Stimulated activated CD4-positive, alpha-beta T cell treated with anti-CD3 and anti-CD28 coated beads, Interleukin-4, amount 100 ng/mL, for 4 hours (primary cell): ENCODE results near the gene FAM78A.
A peak's percentile ranks its signal among the peaks of the same experiment; 100 is the strongest.
"Not testable (repeated sequence)": the region's sequence is repeated elsewhere in the genome, so short reads cannot be mapped to it uniquely, and the experiment has no call there.

Source experiments
- DNase-seq, 2 experiments: peaks; one replicate each; pipeline ENCODE4 v3.0.0-alpha.2; 2020

Gene FAM78A

DNA sequence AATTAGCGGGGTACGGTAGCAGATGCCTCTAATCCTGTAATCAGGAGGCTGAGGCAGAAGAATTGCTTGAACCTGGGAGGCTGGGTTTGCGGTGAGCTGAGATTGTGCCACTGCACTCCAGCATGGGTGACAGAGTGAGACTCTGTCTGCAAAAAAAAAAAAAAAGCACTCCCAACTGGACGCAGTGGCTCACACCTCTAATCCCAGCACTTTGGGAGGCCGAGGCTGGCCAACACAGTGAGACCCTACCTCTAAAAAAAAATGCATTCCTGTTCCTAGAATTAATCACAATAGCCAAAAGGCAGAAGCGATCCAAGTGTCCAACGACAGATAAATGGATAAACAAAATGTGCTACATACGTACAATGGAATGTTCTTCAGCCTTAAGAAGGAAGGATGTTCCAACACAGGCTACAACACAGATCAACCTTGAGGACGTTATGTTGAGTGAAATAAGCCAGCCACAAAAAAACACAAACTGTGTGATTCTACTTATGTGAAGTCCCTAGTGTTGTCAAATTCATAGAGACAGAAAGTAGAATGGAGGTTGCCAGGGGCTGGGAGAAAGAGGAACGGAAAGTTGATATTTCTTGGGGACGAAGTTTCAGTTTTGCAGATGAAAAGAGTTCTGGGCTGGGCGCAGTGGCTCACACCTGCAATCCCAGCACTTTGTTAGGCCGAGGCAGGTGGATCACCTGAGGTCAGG, 13.8 kb downstream of the FAM78A start:
- no peak for DNase-seq

DNA sequence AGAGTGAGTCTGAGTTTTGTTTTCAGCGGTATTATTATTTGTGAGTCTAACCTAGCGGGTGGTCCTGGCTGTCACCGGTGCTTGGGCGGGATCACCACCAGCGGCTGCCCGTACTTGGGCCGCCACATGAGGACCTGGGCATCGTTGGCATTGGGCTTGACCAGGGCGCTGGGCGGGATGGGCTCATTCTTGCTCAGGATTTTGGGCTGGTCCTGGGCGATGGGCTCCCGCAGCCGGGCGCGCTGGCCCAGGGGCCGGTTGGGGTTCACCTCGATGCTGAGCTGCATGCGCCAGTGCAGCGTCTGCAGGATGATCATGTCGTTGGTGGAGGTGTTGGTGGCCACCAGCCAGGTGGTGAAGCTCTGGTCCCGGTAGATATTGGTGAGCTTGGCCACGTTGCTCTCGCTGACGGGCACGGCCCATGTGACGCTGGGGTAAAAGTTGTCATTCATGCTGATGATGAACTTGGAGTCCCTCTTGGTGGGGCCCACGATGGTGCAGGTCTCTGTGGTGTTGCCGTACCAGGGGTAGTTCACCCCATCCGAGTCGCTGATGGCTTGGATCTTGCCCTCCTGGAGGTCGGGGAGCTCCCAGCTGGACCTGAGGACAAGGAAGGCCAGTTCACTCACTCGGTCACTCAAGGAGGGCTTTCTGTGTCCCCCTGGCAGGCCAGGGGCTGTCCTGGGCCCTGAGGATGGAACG, 15.4 kb downstream of the FAM78A start:
- no peak for DNase-seq

DNA sequence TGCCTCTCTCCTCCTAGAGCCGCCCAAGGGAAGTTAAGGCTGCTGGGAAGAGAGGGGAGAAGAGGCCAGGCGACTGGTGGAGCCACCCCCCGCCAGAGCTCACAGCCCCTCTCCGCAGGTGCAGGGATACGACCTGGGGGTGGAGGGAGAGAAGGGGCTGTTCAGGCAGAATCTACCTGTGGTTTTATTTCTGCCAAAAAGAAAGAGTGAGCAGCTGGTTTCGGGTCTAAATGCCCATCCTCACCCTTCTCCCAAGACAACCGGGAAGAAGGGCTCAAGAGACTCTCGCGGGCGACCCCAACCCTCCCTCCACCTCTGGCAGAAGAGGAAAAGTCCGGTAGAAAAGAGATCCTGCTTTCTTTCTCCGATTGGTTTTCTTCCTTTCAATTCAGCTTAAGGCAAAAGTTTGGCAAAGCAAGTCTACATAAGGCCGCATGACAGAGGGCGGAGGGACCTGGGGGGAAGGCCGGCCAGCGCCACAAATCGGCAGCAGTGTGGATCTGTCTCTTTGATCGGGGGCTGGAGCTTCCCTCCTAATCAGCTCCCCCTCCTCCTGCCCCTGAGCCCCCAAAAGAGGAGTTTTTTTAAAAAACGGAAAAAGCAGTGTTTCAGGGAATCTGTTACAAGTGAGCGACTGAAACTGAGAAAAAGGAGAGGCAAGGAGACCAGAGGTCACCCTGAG, 16.3 kb downstream of the FAM78A start:
- DNase-seq, result no peak

DNA sequence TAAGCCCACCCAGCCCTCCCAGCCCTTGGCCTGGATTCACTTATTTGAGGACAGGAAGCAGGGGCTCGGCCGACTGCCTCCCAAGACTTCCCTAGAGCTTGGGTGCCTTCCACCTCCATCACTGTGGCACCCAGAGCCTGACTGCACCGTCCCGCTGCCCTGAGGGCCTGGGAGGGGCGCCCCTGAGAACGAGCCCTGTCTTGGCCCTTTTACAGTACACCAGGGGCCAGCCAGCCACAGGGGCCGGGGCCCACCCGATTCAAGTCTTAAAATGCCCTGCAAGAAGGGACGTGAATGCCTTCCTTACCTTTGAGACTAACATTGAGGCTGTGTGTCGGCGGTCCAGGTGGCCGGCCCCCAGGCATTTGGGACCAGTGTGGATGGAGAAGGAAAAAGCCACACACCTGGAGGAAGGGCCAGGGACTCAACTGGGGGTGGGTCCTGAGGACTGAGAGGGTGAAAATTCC, 16.8 kb downstream of the FAM78A start:
- DNase-seq, result no peak

DNA sequence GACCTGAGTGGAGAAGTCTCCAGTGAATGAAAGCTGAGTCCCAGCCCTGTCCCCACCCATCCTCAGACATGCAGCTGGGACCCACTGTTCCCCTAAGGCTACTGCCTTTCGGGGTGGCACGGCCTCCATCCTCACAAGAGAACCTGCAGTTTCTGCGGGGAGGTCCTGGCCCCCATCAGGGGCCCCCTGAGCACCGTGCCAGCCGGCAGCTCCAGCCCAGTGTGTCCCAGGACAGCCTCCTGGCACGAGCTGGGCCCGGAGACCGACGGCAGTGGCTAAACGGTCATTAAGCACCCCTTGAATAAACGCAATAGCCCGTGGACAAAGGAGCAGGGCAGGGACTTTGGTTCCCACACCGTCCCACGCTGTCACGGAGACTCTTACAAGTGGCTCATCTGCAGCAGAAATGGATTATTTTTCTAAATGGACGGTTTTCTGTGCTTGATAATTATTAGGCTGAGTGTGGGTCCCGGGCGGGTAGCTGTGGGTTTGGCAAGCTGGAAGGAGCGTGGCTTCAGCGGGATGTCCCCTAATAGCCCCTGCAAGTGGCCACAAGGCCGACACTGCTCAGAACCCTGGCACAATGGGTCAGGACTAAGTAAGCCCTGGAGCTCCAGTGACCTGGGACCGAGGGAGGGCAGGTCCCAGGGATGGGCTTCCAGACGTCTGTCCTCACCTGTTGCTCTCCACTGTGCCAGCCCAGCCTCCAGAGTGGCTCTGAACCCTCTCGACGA, 17.4 kb downstream of the FAM78A start:
- DNase-seq, result no peak

DNA sequence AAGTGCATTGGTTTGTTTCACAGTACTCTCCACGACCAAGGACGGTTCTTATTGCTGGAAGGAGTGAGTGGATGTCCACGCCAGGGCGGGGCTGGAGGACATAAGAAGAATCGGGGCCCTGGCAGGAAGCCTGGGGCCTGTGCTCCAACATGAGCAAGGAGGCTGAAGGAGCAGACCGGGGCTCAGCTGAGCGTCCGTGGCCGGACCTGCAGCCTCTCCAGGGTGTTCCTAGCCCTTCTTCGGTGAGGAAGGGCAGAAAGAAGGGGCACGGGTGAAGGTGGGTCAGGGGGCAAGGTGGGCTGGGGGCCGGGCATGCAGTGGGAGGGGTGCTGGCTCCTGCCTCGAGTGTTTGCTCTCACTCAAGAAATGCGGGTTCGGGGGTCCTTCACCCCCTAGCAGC, 18.1 kb downstream of the FAM78A start:
- DNase-seq, result no peak

DNA sequence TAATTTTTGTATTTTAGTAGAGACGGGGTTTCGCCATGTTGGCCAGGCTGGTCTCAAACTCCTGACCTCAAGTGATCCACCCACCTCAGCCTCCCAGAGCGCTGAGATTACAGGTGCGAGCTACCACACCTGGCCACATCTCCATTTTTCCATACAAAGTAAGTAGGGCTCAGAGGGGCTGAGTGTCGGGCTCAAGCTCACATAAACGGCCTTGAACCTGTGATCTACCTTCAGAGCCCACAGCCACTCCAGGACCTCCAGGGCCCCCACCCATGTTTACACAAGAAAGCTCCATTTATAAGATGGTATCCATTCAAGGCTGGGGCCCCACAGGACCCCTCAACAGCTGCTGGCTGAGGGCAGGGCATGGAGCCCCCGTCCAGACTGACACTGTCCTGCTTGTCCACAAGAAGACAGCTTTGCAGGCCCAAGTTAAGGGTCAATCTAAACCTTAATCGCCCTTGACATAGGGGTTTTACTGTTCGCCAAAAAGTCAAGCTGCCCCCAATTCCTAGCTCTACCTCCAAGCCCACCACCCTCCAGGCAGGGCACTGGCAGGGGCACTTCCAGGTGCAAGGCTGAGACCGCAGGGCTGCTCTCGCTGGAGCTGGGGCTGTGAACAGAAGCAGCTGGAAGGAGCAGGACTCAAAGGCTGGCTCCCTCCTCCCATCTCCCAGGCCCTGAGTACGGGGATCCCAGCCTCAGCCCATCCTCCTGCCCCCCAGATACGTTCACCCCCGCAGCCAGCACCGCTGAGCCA, 18.9 kb downstream of the FAM78A start:
- no peak for DNase-seq

DNA sequence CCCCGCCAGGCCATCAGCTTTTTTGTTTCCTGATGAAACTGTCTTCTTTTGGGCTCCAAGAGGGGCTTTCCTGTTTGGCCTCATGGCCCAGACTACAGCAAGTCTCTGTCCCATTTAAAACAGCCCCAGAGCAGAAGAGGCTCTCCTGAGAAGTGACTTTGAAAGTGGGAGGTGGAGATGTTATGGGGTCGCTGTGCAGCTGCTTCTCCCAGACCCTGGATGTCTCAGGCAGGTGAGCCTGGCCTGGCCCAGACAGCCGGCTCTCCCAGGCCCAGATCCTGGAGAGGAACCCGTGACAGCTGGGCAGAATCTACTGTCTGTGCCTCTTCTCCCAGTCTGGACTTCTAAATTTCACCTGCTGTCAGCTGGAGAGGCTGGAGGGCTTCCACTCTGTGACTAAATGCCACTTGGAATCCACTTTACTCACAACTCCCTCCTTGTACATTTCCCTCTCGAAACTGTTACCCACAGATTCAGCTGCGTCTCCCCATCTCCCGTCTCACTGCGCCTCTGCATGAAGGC, 20.6 kb downstream of the FAM78A start:
- DNase-seq, result no peak

DNA sequence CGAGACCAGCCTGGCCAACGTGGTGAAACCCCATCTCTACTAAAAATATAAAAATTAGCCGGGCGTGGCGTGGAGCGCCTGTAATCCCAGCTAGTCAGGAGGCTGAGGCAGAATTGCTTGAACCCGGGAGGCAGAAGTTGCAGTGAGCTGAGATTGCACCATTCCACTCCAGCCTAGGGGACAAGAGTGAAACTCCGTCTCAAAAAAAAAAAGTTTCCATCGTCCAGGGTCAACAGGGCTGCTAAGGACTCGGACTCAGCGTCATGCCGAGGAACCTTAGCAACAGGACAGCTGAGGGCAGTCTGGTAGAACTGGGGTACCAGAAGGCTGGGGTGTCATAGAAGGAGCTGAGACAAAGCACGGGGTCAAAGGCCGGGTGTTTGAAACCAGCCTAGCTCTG, 21.7 kb downstream of the FAM78A start:
- DNase-seq, result no peak

DNA sequence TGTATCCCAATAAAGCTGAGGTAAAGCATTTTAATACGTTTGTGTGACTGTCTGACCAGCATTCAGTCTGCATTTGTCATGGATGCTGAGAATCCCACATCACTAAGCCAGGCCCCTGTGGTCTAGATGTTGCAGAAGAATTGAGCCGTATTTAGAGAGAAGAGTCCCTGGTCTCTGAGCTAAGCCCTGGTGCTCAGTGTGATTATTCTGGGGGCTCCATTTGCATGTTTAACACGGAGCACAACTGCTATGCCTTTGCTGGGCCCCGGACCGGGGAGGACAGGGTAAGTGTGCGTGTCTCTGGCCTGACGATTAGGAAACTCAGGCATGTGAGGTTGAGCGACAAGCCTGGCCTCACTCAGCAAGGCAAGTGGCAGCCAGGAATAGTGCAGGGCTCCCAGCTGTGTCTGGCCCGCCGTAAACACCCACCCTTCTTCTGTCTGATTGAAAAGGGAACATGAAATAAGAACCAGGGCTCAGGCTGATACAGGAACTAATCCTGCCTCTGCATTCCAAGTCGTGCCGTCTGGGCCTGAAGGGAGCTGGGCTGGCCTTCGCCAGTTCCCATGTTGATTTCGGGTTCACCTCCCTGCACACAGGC, 22.3 kb downstream of the FAM78A start:
- DNase-seq, result no peak

DNA sequence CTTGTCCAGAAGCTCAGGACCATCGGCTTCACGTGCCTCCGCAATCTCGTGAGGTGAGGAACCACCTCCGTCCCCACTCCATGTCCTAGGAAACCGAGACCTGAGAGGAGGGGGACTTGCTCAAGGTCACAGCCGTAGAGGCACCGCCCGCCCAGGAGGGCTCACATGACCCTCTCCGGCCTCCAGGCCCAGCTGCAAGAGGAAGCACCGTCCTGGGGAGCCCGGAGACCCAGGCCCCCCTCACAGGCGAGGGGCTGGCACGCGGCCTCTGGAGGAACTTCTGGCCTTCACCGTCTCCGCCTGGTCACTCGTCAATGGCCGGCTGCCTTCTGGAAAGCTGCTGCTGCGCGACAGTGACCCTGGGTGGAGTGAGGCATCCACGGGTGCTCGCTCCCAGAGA, 24.2 kb downstream of the FAM78A start:
- no peak for DNase-seq

DNA sequence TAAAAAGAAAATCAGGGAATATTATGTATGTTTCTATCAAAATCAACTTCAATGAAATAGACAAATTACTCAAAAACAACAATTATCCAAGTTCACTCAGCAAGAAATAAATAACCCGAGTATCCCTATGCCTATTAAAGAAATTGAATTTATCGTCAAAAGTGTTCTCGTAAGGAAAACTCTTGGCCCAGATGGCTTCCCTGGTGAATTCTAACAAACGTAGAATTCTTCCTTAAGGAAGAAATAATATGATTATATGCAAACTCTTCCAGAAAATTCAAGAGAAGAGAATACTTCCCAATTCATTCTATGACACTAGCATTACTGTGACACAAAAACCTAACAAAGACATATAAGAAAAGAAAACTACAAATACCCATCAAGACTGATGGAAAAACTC, 29.7 kb downstream of the FAM78A start:
- DNase-seq, result no peak

DNA sequence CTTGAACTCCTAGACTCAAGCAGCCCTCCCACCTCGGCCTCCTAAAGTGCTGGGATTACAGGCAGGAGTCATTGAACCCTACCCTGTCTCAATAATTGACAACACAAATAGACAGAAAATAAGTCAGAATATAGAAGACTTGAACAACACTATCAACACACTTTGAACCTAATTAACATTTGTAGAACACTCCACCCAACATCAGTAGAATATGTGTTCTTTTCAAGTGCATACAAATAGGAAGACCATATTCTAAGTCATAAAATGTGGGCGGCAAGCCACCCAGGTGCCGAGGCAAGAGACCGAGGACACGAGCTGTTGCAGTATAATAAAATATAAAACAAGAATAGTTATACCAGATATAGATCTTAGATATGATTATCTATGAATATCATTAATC, 32.0 kb downstream of the FAM78A start:
- not testable (repeated sequence) for DNase-seq

DNA sequence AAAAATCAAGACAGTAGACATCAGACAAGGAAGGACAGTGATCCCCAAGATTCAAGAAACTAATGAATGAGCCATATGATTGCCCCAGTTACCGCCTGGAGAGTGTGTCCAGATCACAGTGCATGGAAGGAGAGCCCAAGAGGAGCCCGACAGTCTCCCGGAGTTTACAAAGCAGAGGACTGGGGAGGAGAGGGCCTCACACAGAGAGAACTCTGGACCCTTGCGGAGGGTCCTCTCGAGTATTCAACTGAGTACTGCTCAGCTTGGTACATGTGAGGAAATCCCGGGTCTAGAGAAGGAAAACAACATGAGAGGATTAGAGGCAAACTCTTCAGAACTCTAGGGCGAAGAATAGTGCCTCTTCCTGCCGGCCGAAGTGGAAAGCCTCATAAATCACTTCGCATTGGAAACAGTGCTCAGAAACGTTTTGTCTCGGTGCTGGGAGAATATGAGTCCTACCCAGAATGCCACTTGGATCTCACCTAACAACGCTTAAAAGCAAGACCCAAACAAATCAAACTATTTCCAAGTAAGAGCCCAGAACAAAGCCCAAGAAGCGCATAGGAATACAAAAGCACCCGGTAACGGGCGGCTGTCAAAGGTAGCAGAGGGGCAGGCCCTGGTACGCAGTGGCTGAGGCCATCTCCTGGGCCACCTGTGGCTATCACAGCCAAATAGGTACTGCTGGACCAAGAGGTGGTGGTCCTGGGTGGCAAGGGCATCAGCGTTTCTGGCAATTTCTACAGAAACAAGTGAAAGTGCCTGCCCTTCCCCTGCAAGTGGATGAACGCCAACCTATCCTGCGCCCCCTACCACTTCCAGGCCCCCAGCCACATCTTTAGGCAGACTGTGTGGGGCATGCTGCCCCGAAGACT, 36.0 kb downstream of the FAM78A start:
- DNase-seq, result no peak

DNA sequence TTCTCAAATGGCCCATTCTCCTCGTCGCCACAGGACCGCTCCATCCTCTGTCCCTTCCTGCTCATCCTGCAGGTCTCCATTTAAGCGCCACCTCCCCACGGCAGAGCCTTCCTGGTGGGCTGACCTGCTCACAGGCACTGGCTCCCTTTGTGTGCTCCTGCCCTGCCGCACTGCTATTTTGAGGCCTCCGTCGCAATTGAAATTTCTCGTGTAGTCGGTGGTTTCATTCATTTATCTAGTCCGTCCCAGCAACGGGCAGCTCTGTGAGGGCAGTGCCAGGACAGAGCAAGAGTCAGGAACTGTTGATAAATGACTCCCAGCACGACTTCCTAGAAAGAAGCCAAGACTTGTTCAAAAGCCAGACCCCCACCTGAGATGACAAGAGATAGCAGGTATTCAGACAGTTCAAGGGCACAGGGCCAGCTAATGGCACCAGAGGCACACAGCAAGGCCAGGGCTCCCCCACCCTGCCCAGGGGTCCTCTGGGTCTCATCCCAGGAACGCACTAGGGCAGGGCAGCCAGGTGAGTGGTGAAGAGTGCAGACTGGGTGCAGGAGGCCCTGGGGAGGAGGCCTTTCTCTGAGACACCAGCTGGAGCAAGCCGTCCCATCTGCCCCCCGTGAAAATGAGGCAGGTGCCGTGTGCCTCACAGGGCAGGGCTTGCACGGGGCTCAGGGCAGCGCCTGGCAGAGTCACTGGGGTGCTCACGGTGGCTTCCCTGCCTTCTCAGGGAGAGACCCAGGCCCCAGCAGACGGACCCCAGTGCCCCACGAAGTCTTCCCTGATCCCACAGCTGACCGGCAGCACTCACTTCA, 36.9 kb downstream of the FAM78A start:
- no peak for DNase-seq

DNA sequence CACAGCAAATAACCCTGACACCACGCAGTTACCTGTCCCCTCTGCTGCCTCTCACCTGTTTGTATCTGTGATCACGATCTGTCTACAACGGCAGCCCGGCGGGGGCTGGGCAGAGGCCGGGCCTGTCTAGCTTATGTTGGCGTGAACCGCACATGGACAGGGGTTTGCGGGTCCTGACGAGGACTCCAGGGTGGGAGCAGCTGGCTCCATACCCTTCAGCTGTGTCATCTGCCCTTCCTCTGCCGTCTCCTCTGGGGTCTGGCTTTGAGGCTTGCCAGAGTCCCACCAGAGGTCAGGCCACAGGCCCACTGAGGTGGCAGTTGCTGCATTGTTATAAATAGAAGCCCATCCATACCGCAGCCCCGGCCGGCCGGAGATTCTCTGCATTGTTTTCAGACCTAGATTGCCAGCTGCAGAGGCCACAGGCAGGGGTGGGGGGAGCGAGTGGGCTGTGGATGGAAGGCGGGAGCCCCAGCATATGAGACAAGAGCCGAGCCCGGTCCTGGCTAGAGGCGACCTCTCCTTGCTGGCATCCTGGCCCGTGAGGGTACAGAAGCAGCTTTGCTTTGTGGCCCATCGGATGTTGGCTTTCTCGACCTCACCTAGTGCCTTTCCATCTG, 37.8 kb downstream of the FAM78A start:
- DNase-seq, result no peak

DNA sequence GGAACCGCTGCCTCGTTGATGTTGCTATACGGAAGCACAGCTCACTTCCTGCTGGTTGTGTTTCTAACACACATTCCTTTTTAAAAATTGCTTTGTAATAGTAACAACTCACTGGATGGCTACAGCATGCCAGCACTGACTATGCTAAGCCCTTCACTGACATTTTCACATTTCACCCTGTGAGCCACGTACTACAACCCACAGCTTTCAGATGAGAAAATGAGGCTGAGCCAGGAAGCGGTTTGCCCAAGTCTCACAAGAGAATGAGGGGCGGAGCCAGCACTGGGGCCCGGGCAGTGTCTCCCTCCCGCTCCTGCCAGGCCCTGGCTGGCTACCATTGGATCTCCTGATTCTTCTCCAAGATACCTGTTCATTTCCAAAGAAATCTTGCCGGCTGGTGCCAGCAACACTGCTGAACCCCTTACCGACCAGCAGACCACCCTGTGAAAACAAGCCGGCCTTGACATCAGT, 38.3 kb downstream of the FAM78A start:
- peak; percentile 76 to 81 for DNase-seq

DNA sequence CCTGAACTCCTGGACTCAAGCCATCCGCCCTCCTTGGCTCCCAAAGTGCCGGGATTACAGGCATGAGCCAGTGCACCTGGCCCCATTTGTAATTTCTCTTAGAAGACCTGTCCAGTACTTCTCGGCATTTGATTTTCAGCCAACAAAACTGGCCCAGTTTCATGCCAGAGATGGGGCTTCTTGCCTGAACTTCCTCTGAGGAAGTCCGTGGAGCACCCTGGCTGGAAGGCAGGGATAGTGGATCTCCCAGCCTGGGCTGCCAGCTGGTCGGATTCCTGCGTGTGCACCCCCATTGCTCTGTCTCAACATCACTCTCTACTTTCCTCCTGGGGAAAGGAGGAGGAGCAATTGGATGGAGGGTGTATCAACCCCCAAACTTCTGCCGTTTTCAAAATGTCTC, 39.0 kb downstream of the FAM78A start:
- DNase-seq, result no peak

DNA sequence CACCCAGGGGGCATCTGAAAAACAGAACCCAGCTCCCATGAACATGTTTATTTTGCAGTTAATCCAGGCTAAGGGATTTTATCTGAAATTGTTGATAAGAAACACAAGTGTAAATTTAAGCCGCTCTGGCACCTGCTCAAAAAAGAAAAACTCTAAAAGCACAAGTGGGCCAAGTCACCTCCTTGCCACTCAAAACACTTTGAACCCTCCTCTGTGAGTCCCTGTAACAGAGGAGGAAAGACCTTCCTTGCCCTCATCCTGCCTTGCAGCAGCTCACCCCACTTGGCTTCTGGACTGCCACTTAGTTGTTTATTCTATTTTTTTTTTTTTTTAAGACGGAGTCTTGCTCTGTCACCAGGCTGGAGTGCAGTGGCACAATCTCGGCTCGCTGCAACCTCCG, 39.5 kb downstream of the FAM78A start:
- no peak for DNase-seq
